HUES64 (cell line): ENCODE data around the gene PRELP.
"Not testable (repeated sequence)": the region's sequence is repeated elsewhere in the genome, so short reads cannot be mapped to it uniquely, and the experiment has no call there.

Source experiments
- H3K27ac ChIP-seq: 2 replicates; pipeline ENCODE4 v1.7.0; 2013; ENCODE audit warnings: low read depth, low read length, inconsistent platforms
- H3K27me3 ChIP-seq: 2 replicates; pipeline ENCODE4 v1.6.1; 2013; ENCODE audit warnings: mild to moderate bottlenecking, low read length; ENCODE audit not compliant: insufficient read depth
- H3K36me3 ChIP-seq: 2 replicates; pipeline ENCODE4 v1.6.1; 2013; ENCODE audit warnings: mild to moderate bottlenecking, low read length; ENCODE audit not compliant: insufficient read depth
- H3K4me1 ChIP-seq: 2 replicates; pipeline ENCODE4 v1.6.1; 2013; ENCODE audit warnings: mild to moderate bottlenecking, low read length, moderate library complexity; ENCODE audit not compliant: insufficient read depth
- H3K4me3 ChIP-seq: 2 replicates; pipeline ENCODE4 v1.5.1; 2013; ENCODE audit warnings: mild to moderate bottlenecking, low read length, moderate library complexity
- H3K9ac ChIP-seq: 2 replicates; pipeline ENCODE4 v1.6.1; 2013; ENCODE audit warnings: mild to moderate bottlenecking, low read depth, low read length
- H3K9me3 ChIP-seq: 2 replicates; pipeline ENCODE4 v1.6.1; 2013; ENCODE audit warnings: low read depth, low read length; ENCODE audit not compliant: insufficient read depth
- WGBS: fragments of 150-250, 120-280 bp; methylation state at CpG from one replicate; pipeline ENCODE4 v1.1.7; 2013; ENCODE audit warnings: missing lambda C conversion rate; 5-methylcytosine and 5-hydroxymethylcytosine counted together

PRELP gene

GRCh38 chr1:203517426-203518110 lies 42.0 kb downstream of the PRELP start:
- H3K4me3 ChIP-seq = no peak overlapping the region
- 52% methylated on average over 11 of the region's 11 CpGs for WGBS
- no peak overlapping the region for H3K27ac ChIP-seq
- peaks cover 89% of the 10 kb centered on the region for H3K27me3 ChIP-seq
- no peaks in the 10 kb centered on the region for H3K36me3 ChIP-seq
- H3K4me1 ChIP-seq = peaks cover 65% of the 10 kb centered on the region
- H3K9ac ChIP-seq = no peak overlapping the region
- no peaks in the 10 kb centered on the region for H3K9me3 ChIP-seq

DNA sequence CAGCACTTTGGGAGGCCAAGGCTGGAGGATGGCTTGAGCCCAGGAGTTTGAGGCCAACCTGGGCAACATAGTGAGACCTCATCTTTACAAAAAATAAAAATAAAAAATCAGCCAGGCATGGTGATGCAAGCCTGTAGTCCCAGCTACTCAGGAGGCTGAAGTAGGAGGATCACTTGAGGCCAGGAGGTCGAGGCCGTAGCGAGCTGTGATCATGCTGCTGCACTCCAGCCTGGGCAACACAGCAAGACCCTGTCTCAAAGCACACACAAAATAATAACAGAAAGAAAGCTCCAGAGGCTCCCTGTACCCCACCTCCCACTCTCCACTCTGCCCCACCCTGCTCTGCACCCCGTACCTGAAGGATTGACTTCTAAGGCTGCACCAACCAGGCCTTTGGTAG lies 42.5 kb downstream of the PRELP start:
- not testable (repeated sequence) for H3K4me3 ChIP-seq, H3K9me3 ChIP-seq, H3K36me3 ChIP-seq, H3K27ac ChIP-seq, H3K9ac ChIP-seq
- peaks cover 87% of the 10 kb centered on the region for H3K27me3 ChIP-seq
- H3K4me1 ChIP-seq = peaks cover 61% of the 10 kb centered on the region
- WGBS = 93% methylated on average over 4 of the region's 4 CpGs

- Histone ChIP-seq H3K27me3 (peaks cover 83% of the 10 kb centered on the region), H3K36me3 (no peaks in the 10 kb centered on the region), H3K4me1 (peaks cover 57% of the 10 kb centered on the region), H3K27ac (no peak overlapping the region), H3K9ac (no peak overlapping the region), H3K4me3 (peak overlapping the region; percentile 31), H3K9me3 (no peaks in the 10 kb centered on the region)
- 37% methylated on average over 7 of the region's 7 CpGs for WGBS
Observed at GRCh38 chr1:203518541-203518940, 42.9 kb downstream of the PRELP start.

DNA sequence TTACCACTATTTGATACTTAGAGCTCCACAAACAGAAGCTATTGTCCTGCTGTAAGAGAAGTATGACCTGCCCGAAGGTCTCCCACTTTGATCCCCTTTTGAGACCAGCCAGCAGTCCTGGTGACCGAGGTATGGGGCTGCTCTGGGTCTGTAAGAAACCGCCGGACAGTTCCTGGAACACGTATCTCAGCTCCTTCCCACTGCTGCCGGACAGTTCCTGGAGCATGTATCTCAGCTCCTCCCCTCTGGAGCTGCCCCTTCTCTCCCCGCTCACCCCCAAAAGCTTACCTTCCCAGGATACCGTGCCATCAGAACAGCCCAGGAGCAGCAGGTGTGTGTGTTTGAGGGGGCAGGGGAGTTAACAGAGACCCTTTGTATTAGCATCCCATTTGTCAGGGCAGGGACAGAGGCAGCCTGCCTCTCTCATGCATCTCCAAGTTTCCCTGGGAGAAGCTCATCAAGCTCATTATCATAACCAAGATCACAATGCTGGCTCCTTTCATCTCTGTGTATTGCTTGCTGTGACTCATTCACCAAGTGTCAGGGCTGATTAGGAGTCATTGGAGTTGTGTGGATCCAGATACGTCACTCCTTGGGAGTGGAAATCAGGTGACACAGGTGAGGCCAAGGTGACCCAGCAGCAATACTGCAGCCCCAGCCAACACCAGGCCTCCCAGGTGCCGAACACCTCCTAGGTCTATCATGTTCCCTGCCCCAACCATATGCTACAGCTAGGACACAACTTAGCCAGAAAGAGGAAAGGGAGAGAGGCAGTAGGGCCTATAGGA lies 43.6 kb downstream of the PRELP start:
- H3K4me1 ChIP-seq = peaks cover 54% of the 10 kb centered on the region
- no peaks in the 10 kb centered on the region for H3K36me3 ChIP-seq
- WGBS = 13% methylated on average over 8 of the region's 10 CpGs
- H3K9ac ChIP-seq = no peak overlapping the region
- peak overlapping the region; percentile 62; the same call in 1 of the 2 replicates for H3K27ac ChIP-seq
- no peaks in the 10 kb centered on the region for H3K9me3 ChIP-seq
- H3K27me3 ChIP-seq = peaks cover 79% of the 10 kb centered on the region
- H3K4me3 ChIP-seq = peak overlapping the region; percentile 31

GRCh38 chr1:203519896-203520295 lies 44.3 kb downstream of the PRELP start:
- H3K4me3 ChIP-seq = no peak overlapping the region
- peaks cover 56% of the 10 kb centered on the region for H3K4me1 ChIP-seq
- H3K36me3 ChIP-seq = no peaks in the 10 kb centered on the region
- peak overlapping the region; percentile 8; the same call in 1 of the 2 replicates for H3K27ac ChIP-seq
- H3K27me3 ChIP-seq = peaks cover 75% of the 10 kb centered on the region
- H3K9ac ChIP-seq = no peak overlapping the region
- H3K9me3 ChIP-seq = no peaks in the 10 kb centered on the region
- WGBS = 59% methylated on average over 6 of the region's 6 CpGs

DNA sequence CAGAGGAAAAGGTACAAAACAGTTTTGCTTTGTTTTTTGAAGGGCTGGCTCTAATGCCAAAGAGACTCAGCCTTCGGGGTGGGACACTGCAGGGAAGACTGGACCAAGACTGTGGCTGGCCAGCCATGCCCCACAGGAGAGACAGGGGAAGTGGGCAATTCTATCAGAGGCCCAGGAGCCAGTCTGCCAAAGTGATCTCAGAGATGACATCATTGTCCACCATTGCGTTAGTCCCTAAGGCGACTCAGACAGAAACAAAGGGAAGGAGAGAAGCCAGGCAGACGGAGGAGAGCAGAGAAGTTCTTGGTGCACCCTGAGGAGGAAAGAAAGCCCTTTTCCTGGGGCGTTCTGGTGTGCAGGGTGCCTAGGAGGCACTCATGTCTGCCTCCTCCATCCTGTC lies 44.7 kb downstream of the PRELP start:
- H3K9ac ChIP-seq = no peak overlapping the region
- peaks cover 59% of the 10 kb centered on the region for H3K4me1 ChIP-seq
- H3K36me3 ChIP-seq = no peaks in the 10 kb centered on the region
- H3K27ac ChIP-seq = no peak overlapping the region
- no peaks in the 10 kb centered on the region for H3K9me3 ChIP-seq
- WGBS = 65% methylated on average over 5 of the region's 5 CpGs
- H3K27me3 ChIP-seq = peaks cover 71% of the 10 kb centered on the region
- no peak overlapping the region for H3K4me3 ChIP-seq

DNA sequence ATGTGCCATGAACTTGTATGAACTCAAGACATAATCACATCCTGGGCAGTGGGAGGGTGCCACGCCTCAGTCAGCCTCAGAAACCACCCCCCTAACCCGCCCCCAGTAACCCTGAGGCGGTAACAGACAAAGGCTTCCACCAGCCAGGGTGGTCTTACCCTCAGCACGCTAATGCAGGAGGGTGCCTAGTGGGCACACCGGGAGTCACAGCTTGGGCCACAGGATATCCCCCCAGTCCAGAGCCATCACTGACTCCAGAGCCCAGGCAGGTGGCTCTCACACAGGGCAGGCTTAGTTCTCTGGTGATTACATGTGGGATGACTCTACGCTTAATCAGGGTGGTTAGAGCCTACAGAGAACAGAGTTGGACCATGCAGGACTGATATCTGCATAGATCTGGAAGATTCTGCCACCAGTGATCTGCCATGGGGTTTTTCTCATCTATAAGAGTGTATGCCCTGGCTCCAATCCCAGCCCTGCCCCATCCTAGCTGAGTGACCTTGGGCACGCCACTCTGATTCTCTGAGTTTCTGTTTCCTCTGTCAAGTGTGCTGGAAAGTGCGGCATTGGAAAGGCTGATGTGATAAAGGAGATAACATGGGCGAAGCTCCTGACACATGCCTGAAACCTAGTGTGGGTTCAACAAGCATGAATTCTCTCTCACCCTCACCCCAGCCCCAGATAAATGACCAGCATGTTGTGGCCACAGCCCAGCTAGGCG lies 45.6 kb downstream of the PRELP start:
- Histone ChIP-seq H3K27ac (no peak overlapping the region), H3K4me1 (peaks cover 54% of the 10 kb centered on the region), H3K4me3 (no peak overlapping the region), H3K9me3 (no peaks in the 10 kb centered on the region), H3K36me3 (no peaks in the 10 kb centered on the region), H3K27me3 (peaks cover 62% of the 10 kb centered on the region), H3K9ac (no peak overlapping the region)
- WGBS = 77% methylated on average over 9 of the region's 10 CpGs

- Histone ChIP-seq H3K4me3 (no peak overlapping the region), H3K9me3 (no peaks in the 10 kb centered on the region), H3K27ac (no peak overlapping the region), H3K9ac (no peak overlapping the region), H3K36me3 (no peaks in the 10 kb centered on the region), H3K4me1 (peaks cover 54% of the 10 kb centered on the region), H3K27me3 (peaks cover 56% of the 10 kb centered on the region)
- 68% methylated on average over 5 of the region's 5 CpGs for WGBS
Observed at GRCh38 chr1:203521812-203522211, 46.2 kb downstream of the PRELP start.

DNA sequence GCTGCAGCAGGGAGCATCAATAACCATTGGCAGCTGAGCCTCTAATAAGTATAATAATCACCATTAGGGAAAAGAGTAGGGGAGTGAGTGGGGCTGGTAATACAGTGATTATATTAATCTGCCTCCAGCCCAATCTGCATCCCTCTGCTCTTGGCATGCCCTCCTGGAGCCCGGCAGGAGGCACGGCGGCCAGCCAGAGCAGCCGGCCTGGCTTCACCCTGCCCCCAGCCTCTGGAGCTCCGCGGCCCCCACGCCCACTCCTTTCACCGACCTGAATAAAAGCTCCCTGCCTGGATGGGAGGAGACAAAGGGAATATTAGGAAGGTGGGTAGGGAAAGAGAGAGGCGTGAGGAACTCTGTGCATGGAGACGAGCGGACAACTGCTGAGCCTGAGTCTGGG lies 46.6 kb downstream of the PRELP start:
- Histone ChIP-seq H3K4me3 (no peak overlapping the region), H3K27ac (no peak overlapping the region), H3K9me3 (no peaks in the 10 kb centered on the region), H3K27me3 (peaks cover 52% of the 10 kb centered on the region), H3K36me3 (no peaks in the 10 kb centered on the region), H3K4me1 (peaks cover 51% of the 10 kb centered on the region), H3K9ac (no peak overlapping the region)
- WGBS = 17% methylated on average over 11 of the region's 11 CpGs

DNA sequence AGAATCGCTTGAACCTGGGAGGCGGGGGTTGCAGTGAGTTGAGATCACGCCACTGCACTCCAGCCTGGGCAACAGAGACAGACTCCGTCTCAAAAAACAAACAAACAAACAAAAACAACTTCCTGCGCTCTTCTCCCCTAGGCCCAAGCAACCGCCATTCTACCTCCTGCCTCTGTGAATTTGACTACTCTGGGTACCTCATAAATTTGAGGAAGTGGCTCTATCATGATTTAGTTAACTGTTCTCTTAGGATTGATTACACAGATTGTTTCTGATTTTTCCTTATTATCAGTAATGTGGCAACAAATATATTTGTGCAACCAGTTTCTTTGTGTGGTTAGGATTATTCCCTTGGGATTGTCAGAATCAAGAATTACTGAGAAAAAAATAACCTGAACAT lies 48.1 kb downstream of the PRELP start:
- Histone ChIP-seq H3K27me3 (peaks cover 38% of the 10 kb centered on the region), H3K9me3 (no peaks in the 10 kb centered on the region), H3K4me1 (peaks cover 47% of the 10 kb centered on the region), H3K27ac (no peak overlapping the region), H3K4me3 (no peak overlapping the region), H3K9ac (no peak overlapping the region), H3K36me3 (no peaks in the 10 kb centered on the region)
- 89% methylated on average over 5 of the region's 6 CpGs for WGBS

DNA sequence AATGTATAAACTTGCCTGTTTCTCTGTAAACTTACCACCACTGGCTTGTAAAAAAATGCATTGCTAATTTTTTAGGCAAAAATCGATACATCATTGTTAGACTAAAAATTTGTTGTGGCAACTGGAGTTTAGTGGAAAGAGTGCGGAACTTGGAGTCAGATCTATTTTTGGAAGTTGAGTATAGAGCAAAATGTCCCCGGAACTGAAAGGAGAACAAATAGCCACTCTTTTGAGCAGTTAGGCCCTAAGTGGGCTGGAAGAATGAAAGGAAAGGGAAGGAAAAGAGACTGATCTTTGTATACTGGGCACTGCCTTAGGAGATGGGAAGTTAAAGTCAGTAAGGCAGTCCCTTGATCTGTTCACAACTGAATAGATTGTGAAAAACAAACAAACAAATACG lies 48.5 kb downstream of the PRELP start:
- Histone ChIP-seq H3K4me3 (no peak overlapping the region), H3K36me3 (no peaks in the 10 kb centered on the region), H3K27me3 (peaks cover 33% of the 10 kb centered on the region), H3K4me1 (peaks cover 42% of the 10 kb centered on the region), H3K9me3 (no peaks in the 10 kb centered on the region), H3K27ac (no peak overlapping the region), H3K9ac (no peak overlapping the region)
- WGBS = 91% methylated on average over 3 of the region's 4 CpGs
